Sigmoid colon (tissue), 7 donors: ENCODE results near the gene TUBB1. TPM values are rescaled to one million over a fixed set of nuclear protein-coding genes. Genes with fewer than 3 reads are reported as not detected.

Experiments
- DNase-seq: peaks from one replicate; pipeline ENCODE4 v3.0.0-alpha.2; 2019
- H3K27ac ChIP-seq, 4 donors: fragments of 200-600 bp; sonication (generic); one replicate each; pipeline ENCODE4 v1.5.1; 2016 to 2019; ENCODE audit warnings: mild to moderate bottlenecking in 1 of 4
- H3K27me3 ChIP-seq, 3 donors: fragments of 200-600 bp; sonication (generic); one replicate each; pipeline ENCODE4 v1.5.1; 2019; ENCODE audit warnings: mild to moderate bottlenecking in 1 of 3
- H3K36me3 ChIP-seq, 4 donors: fragments of 200-600 bp; sonication (generic); one replicate each; pipeline ENCODE4 v1.5.1; 2016 to 2019
- H3K4me1 ChIP-seq, 4 donors: fragments of 200-600 bp; sonication (generic); one replicate each; pipeline ENCODE4 v1.5.1; 2017 to 2019
- H3K4me3 ChIP-seq, 4 donors: fragments of 200-600 bp; sonication (generic); one replicate each; pipeline ENCODE4 v1.5.1; 2017 to 2019; ENCODE audit warnings: mild to moderate bottlenecking in 2 of 4, moderate library complexity in 1 of 4
- H3K9me3 ChIP-seq, 4 donors: fragments of 200-600 bp in 3 of 4; sonication (generic) in 3 of 4; one replicate each; pipeline versions ENCODE4 v1.5.1 to v1.6.1; 2013 to 2019
- CTCF ChIP-seq, 4 experiments: fragments of 450-650 bp in 3 of 4; fragments of 200-600 bp in 1 of 4; IDR thresholded peaks; one replicate each; pipeline ENCODE4 v1.5.1; 2016 to 2019; ENCODE audit warnings: antibody characterized with exemption in 4 of 4, mild to moderate bottlenecking in 3 of 4, moderate library complexity in 2 of 4
- EP300 ChIP-seq, 4 donors: sonication (generic); formaldehyde crosslinking; IDR thresholded peaks; one replicate each; pipeline ENCODE4 v1.6.1; 2017; ENCODE audit warnings: antibody characterized with exemption in 4 of 4
- POLR2A ChIP-seq, 2 donors: fragments of 450-650 bp; IDR thresholded peaks; one replicate each; pipeline ENCODE4 v1.6.1; 2016; ENCODE audit warnings: antibody characterized with exemption in 2 of 2, mild to moderate bottlenecking in 2 of 2, moderate library complexity in 2 of 2
- POLR2AphosphoS5 ChIP-seq, 4 donors: sonication (generic); formaldehyde crosslinking; IDR thresholded peaks; one replicate each; pipeline ENCODE4 v1.6.1; 2017; ENCODE audit warnings: antibody characterized with exemption in 4 of 4
- WGBS, 2 donors: extraction: QIAGEN DNeasy Blood & Tissue Kit; methylation state at CpG; one replicate each; pipeline ENCODE4 v1.1.7; 2013; 5-methylcytosine and 5-hydroxymethylcytosine counted together
- intact Hi-C: fragments of 100-400 bp; cut with DNase I; formaldehyde crosslinking; loops from one replicate; pipeline ENCODE4 v1.15.1; 2023
- polyA plus RNA-seq, 3 donors: library from polyadenylated mRNA; stranded (reverse); fragments of 200-250 nt; gene quantifications; one replicate each; pipeline ENCODE4 v1.2.3, GENCODE V29; 2013
- total RNA-seq, 4 donors: library from RNA; depleted of rRNA; stranded (reverse); fragments of >200 nt; gene quantifications; one replicate each; pipeline ENCODE4 v1.1.0, GENCODE V29; 2016
- donor health status: healthy with polysubstance abuse.
- donor health status: Bipolar disorder and iron deficiency.
- donor health status: healthy.

Gene TUBB1
- total and polyA plus RNA-seq, 7 donors: 0.03 to 0.60 (median 0.15) TPM; not detected in 3

GRCh38 chr20:59042796-59043631 lies 23.8 kb downstream of the TUBB1 start:
- peak; percentile 96 for DNase-seq
- intact Hi-C loops: loop anchor here (1.0 to 10.0 kb wide), 2 partner anchors 11 to 728 kb away; partner anchors contain the start of gene ATP5F1E
- no peaks in the 10 kb centered on the region for H3K9me3 ChIP-seq
- H3K4me1 ChIP-seq: peaks cover 0 to 39% (median 33%) of the 10 kb centered on the region in 4 donors
- TF ChIP-seq POLR2AphosphoS5 (IDR thresholded peaks at IDR 0.05) (peak in 2 of 4 donors; percentile 38 to 71), CTCF (IDR thresholded peaks at IDR 0.05) (peak in 1 of 4 experiments; percentile 20), POLR2A (IDR thresholded peaks at IDR 0.05) (no peak)
- peaks cover 0 to 4% (median under 1%) of the 10 kb centered on the region in 4 donors for H3K36me3 ChIP-seq
- H3K4me3 ChIP-seq: peak overlapping the region; percentile 73 to 94 (median 85)
- 8 to 16% methylated on average over 66 of the region's 66 CpGs for WGBS, 2 donors
- H3K27me3 ChIP-seq: no peaks in the 10 kb centered on the region
- H3K27ac ChIP-seq: peak overlapping the region; percentile 81 to 86 (median 86)

- no peak overlapping the region for H3K4me3 ChIP-seq
- intact Hi-C loops: loop anchor here (10.0 kb wide), 1 partner anchor 729 kb away; no protein-coding TSS in a partner anchor
- 70 to 75% methylated on average over 3 of the region's 3 CpGs for WGBS, 2 donors
- DNase-seq: no peak
- TF ChIP-seq EP300 (IDR thresholded peaks at IDR 0.05): no peak
- TF ChIP-seq CTCF (IDR thresholded peaks at IDR 0.05): no peak
- TF ChIP-seq POLR2AphosphoS5 (IDR thresholded peaks at IDR 0.05): no peak
- TF ChIP-seq POLR2A (IDR thresholded peaks at IDR 0.05): no peak
- H3K27me3 ChIP-seq: no peaks in the 10 kb centered on the region
- H3K4me1 ChIP-seq: peaks cover 0 to 39% (median 33%) of the 10 kb centered on the region in 4 donors
- no peaks in the 10 kb centered on the region for H3K9me3 ChIP-seq
- no peaks in the 10 kb centered on the region for H3K36me3 ChIP-seq
- peak overlapping the region in 3 of 4 donors; percentile 24 to 86 (median 81) for H3K27ac ChIP-seq
These were observed 24.5 kb downstream of the TUBB1 start for GRCh38 chr20:59043698-59044097.

DNA sequence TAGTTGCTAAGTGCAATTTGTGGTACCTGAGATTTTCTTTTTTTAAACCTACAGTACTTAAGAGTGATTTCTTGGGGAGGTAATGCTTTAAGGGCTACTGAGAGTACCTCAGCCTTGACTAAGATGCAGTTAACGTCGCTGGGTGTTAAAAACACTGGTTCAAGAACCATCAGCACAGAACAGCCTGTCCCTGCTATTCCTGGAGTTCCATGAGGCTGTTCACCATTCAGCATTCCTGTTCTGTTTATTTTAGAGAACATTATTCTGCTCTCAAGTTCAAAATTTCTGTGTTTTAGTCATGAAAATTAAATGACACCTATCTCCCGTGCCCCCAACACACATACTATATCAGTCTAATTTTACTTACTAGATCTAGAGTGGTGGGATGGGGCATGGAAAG lies 25.1 kb downstream of the TUBB1 start:
- DNase-seq: no peak
- H3K9me3 ChIP-seq: no peaks in the 10 kb centered on the region
- no peaks in the 10 kb centered on the region for H3K36me3 ChIP-seq
- H3K27me3 ChIP-seq: no peaks in the 10 kb centered on the region
- intact Hi-C loops: loop anchor here (10.0 kb wide), 1 partner anchor 729 kb away; no protein-coding TSS in a partner anchor
- 79 to 94% methylated on average over 3 of the region's 3 CpGs for WGBS, 2 donors
- no peak for TF ChIP-seq POLR2AphosphoS5 (IDR thresholded peaks at IDR 0.05)
- no peak for TF ChIP-seq POLR2A (IDR thresholded peaks at IDR 0.05)
- no peak for TF ChIP-seq EP300 (IDR thresholded peaks at IDR 0.05)
- TF ChIP-seq CTCF (IDR thresholded peaks at IDR 0.05): no peak
- peaks cover 0 to 33% (median 30%) of the 10 kb centered on the region in 4 donors for H3K4me1 ChIP-seq
- no peak overlapping the region for H3K4me3 ChIP-seq
- H3K27ac ChIP-seq: peak overlapping the region in 1 of 4 donors; percentile 81

DNA sequence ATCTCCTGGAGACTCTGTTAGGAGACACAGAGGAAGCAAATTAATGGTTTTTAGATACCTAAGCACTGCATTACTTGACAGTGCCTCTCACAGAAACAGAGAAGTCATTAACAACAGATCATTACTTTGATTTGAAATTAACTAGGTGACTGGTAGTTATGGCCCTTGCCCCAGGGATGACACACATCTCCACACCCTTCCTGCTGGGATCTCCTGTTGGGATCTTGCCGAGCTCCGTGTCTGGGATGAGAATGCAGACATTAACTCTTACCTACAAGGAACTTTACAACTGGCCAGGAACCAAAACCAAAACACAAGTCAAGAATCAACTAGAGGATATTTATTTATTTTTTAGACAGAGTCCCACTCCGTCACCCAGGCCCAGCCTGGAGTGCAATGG lies 25.6 kb downstream of the TUBB1 start:
- Histone ChIP-seq H3K36me3 (no peaks in the 10 kb centered on the region), H3K4me1 (peaks cover 0 to 28% (median 27%) of the 10 kb centered on the region in 4 donors), H3K27ac (no peak overlapping the region), H3K4me3 (no peak overlapping the region), H3K27me3 (no peaks in the 10 kb centered on the region), H3K9me3 (no peaks in the 10 kb centered on the region)
- intact Hi-C loops: loop anchor here (10.0 kb wide), 1 partner anchor 730 kb away; no protein-coding TSS in a partner anchor
- no peak for DNase-seq
- TF ChIP-seq EP300 (IDR thresholded peaks at IDR 0.05): no peak
- TF ChIP-seq POLR2AphosphoS5 (IDR thresholded peaks at IDR 0.05): no peak
- TF ChIP-seq POLR2A (IDR thresholded peaks at IDR 0.05): no peak
- TF ChIP-seq CTCF (IDR thresholded peaks at IDR 0.05): no peak
- 67 to 87% methylated on average over 3 of the region's 3 CpGs for WGBS, 2 donors
